AG04449 (cell line): ENCODE results near the gene HOXC5.

ENCODE experiments used
- CTCF ChIA-PET: fragments of 350-600 bp; formaldehyde crosslinking; extraction: SDS; loops from one replicate; lab custom pipeline; 2021; ENCODE audit warnings: antibody characterized with exemption; lab: Yijun Ruan, JAX
- POLR2A ChIA-PET: fragments of 400-600, 350-600 bp; formaldehyde crosslinking; extraction: SDS; loops from one replicate; lab custom pipeline; 2020; ENCODE audit warnings: antibody characterized with exemption, inconsistent platforms; lab: Yijun Ruan, JAX
- DNase-seq: peaks from one replicate; pipeline ENCODE4 v3.0.0-alpha.2; 2010; ENCODE audit warnings: low read depth, low spot score
- H3K4me3 ChIP-seq: 2 replicates; pipeline ENCODE4 v1.5.1; 2011; ENCODE audit warnings: low read depth, mild to moderate bottlenecking, control low read depth, low read length
- CTCF ChIP-seq: IDR thresholded peaks from one replicate; pipeline ENCODE4 v1.5.1; 2011; ENCODE audit warnings: mild to moderate bottlenecking, moderate library complexity, low read length, control low read depth, inconsistent platforms; ENCODE audit not compliant: insufficient read depth; ENCODE audit errors: missing control alignments

HOXC5 gene

GRCh38 chr12:54058128-54058768 lies 25.4 kb downstream of the HOXC5 start:
- ChIA-PET CTCF (interaction anchor here (0.8 to 3.0 kb wide), 8 partner anchors 8 to 156 kb away, joined by 3 to 6 read pairs (median 4); no protein-coding TSS in a partner anchor), POLR2A (interaction anchor here (0.8 kb wide), 1 partner anchor 26 kb away, joined by 4 read pairs; no protein-coding TSS in a partner anchor)
- no peak for DNase-seq
- TF ChIP-seq CTCF: no peak
- no peak overlapping the region for H3K4me3 ChIP-seq

- no peak overlapping the region for H3K4me3 ChIP-seq
- TF ChIP-seq CTCF: no peak
- CTCF ChIA-PET: interaction anchor here (0.9 to 3.0 kb wide), 11 partner anchors 7 to 155 kb away, joined by 3 to 6 read pairs (median 4); no protein-coding TSS in a partner anchor
- POLR2A ChIA-PET: no interaction called here
- DNase-seq: no peak
These were observed 26.8 kb downstream of the HOXC5 start for GRCh38 chr12:54059668-54060067.

DNA sequence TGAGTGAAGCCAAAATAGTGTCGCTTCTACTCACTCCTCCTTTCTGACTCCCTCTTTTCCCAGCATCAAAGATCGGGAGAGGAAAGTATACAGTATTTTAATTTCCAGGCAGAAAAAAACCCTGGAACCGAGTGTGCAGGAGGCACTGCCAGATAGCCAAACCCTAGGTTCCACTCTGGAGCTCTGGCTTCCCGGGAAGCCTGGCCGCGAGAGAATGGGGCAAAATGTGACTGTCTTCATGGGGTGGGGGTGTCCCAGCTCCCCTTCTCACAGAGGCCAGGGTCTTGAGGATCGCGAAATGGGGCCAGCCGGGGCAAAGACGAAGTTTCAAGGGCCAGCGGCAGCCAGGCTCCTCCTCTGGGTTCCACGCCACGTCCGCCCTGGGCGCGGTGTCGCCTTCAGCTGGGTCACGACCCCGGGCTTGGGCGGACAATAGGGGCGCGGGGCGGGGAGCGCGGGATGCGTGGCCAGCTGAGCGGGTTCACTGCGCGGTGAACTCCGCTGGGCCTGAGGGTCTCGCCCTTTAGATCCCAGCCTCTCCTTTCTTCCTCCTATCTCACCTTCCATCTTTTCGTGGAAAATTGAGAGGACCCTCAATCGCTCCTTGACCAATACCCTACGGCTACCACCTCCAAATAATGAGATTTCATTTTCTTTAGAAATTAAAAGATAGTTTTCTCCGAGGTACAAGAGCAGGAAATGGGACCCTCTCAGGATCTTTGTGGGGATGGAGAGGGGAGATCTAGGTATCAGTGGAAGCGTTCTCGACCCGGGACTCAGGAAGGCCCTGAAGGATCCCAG lies 27.5 kb downstream of the HOXC5 start:
- POLR2A ChIA-PET: interaction anchor here (1.6 kb wide), 1 partner anchor 12 kb away, joined by 3 read pairs; no protein-coding TSS in a partner anchor
- CTCF ChIA-PET: interaction anchor here (0.9 to 3.0 kb wide), 10 partner anchors 8 to 148 kb away, joined by 3 to 6 read pairs (median 4); no protein-coding TSS in a partner anchor
- DNase-seq: no peak
- no peak overlapping the region for H3K4me3 ChIP-seq
- TF ChIP-seq CTCF: no peak

DNA sequence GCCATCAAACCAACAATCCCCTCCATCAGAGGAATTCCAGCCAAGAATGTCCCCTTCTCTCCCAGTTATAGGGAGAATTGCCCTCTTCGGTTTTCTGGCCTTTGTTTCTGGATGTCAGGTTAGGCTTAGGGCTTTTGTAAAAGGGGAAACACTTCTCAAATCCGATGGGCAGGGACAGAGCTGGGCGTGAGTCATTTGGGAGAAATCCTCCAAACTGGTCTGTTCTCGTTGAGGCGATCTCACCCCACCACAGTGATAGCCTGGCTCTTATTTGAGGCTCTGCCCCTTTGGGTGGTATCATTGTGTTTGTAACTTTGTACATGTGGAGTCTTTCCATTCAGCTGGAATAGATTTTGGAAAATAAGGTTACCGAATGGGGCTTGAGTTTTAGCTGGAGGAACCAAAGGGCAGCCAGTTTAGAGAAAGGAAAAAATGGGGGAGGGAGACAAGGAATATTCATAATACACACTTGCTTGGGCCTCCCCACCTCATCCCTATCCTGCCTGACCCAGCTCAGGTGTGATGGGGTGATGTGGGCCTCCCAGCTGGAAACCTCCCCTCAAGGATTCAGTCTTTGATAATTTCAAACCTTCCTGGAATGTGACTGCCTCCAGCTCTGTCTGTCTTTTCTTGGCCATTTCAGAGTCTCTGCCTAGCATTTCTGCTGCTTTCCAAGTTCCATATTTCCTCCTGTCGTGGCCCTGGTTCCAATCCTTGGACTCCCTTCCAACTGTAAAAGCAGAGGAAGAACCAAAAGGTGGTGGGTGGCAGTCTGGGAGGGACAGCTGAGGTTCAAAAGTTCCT lies 28.3 kb downstream of the HOXC5 start:
- ChIA-PET CTCF (interaction anchor here (1.7 to 3.0 kb wide), 2 partner anchors 20 to 140 kb away, joined by 4 to 6 read pairs; no protein-coding TSS in a partner anchor), POLR2A (interaction anchor here (0.6 to 1.6 kb wide), 2 partner anchors 11 to 55 kb away, joined by 3 read pairs; no protein-coding TSS in a partner anchor)
- no peak overlapping the region for H3K4me3 ChIP-seq
- no peak for DNase-seq
- no peak for TF ChIP-seq CTCF

- POLR2A ChIA-PET: no interaction called here
- H3K4me3 ChIP-seq: no peak overlapping the region
- no peak for DNase-seq
- CTCF ChIA-PET: interaction anchor here (0.7 to 2.9 kb wide), 6 partner anchors 8 to 143 kb away, joined by 3 to 12 read pairs (median 4); no protein-coding TSS in a partner anchor
- no peak for TF ChIP-seq CTCF
These were observed 32.8 kb downstream of the HOXC5 start for GRCh38 chr12:54065677-54066076.
